Measurements from ENCODE around the gene C1RL.
"Not testable (repeated sequence)": the region's sequence is repeated elsewhere in the genome, so short reads cannot be mapped to it uniquely, and the experiment has no call there.

Gene C1RL

DNA sequence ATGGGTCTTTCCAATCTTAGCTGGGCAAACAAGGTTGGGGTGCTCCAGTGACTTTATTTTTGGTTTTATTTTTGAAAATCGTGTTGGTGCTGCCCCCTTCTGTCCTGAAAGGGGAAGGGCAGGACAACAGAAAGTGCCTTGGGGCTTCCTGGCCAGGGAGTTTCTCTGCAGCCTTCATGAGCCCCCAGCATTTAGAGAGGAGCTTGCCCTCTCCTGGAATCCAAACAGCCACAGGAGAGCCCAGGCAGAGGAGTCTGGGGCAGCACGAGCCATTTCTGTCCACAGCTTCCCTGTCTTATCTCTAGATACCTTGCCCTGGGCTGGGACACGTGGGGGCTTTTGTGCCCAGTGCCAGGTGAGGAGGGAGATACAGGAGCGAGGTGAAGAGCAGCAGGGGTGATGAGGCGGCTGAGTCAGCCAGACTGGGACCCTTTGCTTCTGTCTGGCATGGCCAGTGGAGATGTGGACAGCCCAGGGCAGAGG lies 4.4 kb upstream of the C1RL start:
- DNase-seq: peak; percentile 33 to 45

DNA sequence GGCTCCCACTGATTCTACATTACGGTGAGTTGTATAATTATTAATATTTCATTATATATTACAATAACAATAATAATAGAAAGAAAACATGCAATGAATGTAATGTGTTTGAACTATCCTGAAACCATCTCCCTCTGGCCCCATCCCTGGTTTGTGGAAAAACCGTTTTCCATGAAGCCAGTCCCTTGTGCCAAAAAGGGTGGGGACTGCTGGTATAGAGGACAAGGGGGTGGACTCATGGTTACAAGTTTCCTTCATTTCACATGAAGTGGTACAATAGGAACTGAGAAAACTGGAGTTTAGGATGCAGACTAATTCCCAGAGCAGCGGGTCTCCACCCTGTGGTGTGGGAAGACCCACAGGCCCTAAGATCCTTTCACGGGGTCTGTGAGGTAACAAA lies 3.0 kb upstream of the C1RL start:
- DNase-seq: no peak

DNA sequence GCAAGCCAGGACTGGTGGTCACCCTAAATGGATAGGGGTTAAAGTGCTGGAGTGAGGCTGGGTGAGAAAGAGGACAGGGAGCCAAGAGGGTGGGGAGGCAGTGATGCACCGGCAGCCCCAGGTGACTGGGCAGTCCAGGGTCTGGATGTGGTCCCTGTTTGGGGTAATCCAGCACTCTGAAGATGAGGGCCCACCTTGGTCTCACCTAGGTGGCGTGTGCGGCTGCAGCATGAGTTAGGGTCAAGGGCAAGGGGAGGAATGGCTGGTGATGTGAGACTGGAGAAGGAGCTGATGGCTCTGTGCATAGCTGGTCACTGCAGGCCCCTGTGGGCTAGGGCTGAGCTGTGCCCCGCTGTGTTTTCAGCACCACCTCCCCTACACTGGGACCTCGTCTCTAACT lies 1.6 kb upstream of the C1RL start:
- DNase-seq: no peak

DNA sequence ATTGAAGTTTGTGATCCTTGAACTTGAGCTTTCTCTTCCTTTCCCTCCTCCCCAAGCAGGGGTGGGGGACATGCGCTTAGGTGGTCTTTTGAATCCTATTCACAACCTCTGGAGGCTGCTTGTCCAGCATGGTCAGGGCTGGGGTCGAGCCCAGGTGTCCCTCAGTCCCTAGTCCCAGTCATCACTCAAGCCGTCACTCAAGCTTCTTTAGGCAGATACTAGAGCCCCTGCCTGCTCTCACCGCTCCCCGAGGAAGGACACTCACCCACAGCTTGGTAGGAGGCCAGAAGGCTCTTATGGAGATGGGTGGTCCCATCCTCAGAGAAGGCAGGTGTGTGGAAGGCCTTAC lies 532 bp upstream of the C1RL start:
- no peak for DNase-seq

DNA sequence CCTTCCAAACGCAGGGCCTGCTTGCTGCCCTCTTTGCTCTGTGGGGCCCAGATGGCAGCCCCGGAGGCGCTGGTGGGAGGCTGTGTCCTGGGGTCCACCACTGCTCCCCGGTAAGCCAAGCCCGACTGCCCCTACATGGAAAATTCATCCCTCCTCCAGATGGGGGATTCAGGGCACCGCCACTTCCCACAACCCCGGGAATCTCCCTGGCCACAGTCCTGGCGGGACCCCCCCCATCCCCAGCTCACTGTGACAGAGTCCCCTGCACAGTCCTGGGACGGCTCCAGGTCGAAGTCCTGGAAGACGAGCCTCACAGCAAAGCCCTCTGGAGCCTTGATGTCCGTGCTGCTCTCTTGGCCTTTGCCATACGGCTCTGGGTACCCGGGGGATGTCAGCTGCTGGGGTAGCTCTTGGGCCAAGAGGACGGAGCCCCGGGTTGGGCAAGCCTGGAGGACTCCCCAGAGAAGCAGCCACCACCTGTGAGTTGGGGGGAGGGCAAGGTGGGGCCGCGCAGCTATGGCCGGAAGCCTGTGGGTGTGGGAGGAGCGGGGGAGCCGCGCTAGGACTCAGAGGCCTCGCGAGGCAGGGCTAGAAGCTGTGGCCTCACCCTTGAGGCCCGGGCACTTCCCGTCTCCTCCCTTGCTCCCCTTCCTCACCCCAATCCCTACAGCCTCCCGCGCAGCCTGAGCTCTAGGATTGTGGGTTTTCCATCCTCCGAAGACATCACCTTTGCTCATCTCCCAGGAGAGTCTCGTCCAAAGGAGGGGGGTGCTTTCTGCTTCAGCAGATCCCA lies 815 bp downstream of the C1RL start:
- peak; percentile 65 to 69 for DNase-seq

DNA sequence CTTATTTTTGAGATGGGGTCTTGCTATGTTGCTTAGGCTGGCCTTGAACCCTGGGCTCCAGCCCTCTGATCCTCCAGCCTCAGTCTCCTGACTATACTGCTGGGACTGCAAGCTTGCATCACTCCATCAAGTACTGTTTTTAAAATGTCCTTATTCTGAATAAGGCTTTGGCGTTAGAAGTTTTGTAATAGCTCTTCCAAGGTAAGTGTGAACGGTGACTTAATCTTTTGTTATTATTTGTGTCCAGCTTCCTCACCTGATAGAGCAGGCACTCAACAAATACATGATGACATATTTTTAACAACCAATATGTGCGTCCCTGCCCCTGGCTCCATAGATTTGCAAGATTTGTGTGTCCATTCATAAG lies 1.4 kb downstream of the C1RL start:
- no peak for DNase-seq

DNA sequence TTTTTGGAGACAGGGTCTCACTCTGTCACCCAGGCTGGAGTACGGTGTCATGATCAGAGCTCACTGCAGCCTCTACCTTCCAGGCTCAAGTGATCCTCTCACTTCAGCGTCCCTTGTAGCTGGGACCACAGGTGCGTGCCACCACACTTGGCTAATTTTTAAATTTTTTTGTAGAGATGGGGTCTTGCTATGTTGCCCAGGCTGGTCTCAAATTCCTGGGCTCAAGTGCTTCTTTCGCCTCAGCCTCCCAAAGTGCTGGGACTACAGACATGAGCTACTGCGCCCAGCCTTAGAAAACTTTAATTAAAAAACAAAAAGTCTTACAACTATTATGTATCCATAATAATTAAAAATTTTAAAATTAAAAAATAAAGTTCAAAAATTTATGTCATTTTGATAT lies 1.8 kb downstream of the C1RL start:
- not testable (repeated sequence) for DNase-seq

DNA sequence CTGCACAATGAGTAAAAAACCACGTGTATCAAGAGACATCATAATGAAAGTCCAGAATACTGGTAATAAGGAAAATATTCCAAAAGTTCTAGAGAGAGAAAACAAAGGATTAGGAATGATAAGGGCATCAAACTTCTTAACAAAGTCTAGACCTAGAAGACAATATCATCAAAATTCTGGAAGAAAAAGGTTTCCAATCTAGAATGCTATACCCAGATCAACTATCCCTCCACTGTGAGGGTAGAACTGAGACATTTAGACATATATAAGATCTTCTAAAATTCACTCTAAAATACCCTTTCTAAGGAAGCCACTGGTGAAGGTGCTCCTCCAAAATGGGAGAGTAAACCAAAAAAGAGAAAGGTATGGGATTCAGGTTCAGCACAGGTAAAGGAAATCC lies 2.9 kb downstream of the C1RL start:
- DNase-seq: no peak

DNA sequence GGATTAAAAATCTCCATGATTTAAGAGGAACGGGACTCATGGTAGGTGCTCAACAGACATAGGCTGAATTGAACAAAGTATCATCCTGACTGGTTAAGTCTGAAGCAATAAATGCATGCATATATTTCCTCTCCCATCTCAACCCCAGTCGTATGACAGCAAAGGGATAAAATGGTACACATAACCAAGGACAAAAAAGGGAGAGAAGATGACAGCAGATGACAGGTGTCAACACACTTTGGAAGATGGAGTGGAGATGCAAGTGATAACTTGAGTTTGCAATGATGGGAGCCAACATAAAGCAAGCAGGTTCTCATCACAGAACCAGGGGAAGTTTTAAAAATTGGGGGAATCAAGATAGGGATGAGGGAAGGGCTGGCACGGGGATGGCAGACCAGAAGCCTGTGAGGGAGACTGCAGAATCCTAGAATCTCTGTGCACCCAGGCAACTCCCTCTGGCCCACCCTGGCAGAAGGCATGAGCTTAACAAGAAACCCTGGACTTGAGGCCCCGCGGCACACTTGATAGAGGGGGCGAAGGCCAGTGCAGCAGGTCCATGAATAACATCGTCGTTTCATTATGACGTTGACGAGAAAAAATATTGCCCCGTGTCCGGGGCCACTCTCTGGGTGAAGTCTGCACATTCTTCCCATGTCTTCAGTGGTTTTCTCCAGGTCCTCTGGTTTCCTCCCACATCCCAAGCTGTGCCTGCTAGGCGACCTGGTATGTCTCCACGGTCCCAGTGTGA lies 5.0 kb downstream of the C1RL start:
- DNase-seq: no peak

DNA sequence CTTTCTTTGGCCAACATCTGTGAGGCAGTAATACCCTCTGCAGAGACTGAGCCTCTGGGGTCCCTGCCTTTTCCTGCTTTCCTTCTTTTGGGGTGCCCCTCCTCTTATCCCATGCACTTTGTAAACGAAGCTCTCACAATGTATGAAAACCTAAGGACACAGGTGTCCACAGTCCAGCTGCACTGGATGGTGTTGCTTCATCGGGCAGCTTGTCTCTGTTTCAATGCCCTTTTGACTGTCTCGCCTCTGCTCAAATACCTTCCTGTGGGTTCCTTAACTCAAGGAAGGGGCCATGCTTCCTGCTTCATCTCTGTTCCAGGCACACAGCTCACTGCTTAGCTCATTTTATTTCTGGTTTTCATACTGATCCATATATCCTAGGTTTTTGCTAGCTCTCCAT lies 6.4 kb downstream of the C1RL start:
- no peak for DNase-seq

DNA sequence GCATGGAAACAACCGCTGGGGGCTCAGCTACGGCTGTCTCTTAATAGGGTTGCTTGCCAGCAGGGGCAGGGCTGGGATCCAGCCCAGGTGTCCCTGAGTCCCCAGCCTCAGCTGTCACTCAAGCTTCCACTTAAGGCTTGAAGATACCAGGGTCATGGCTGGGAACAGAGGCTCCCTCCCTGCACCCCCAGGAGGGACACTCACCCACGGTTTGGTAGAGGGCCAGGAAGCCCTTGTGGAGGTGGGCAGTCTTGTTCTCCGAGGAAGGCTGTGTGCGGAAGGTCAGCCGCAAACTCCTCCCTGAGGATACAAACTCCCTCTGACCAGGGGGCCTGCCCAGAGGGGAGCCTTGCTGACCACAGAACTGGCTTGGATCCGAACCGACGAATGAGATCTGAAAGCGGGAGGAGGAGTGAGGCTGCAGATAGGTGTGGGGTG lies 7.3 kb downstream of the C1RL start:
- no peak for DNase-seq

DNA sequence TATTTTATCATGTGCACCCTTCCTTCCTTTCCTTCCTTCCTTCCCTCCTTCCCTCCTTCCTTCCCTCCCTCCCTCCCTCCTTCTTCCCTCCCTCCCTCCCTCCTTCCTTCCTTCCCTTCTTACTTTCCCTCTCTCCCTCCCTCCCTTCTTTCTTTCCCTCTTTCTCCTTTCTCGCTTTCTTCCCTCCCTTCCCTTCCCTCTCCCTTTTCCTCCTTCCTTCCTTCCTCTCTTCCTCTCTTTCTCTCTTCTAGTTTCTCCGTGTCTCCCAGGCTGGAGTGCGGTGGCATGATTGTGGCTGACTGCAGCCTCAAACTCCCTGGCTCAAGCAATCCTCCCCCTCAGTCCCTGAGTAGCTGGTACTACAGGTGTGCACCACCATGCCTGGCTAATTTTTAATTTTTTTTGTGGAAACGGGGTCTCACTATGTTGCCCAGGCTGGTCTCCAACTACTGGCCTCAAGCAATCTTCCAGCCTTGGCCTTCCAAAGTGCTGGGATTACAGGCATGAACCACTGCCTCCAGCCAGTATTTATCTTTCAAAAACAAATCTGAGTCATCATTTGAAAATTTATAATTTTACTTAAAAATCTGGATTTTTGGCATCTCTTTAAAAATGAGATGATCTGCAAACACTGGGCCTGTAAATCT lies 7.8 kb downstream of the C1RL start:
- no peak for DNase-seq

DNA sequence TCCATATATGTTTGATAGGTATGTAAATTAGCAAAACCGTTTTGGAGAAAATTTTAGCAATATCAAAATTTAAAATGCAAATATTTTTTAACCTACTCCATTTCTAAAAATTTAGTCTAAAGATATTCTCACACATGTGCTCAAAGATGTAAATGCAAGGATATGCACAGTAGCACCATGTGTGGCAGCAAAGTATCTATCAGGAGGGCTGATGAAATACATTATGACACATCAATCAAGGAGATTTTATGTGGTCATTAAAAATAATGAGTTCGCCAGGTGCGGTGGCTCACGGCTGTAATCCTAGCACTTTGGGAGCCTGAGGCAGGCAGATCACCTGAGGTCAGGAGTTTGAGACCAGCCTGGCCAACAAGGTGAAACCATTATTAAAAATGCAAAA lies 8.8 kb downstream of the C1RL start:
- DNase-seq: no peak

DNA sequence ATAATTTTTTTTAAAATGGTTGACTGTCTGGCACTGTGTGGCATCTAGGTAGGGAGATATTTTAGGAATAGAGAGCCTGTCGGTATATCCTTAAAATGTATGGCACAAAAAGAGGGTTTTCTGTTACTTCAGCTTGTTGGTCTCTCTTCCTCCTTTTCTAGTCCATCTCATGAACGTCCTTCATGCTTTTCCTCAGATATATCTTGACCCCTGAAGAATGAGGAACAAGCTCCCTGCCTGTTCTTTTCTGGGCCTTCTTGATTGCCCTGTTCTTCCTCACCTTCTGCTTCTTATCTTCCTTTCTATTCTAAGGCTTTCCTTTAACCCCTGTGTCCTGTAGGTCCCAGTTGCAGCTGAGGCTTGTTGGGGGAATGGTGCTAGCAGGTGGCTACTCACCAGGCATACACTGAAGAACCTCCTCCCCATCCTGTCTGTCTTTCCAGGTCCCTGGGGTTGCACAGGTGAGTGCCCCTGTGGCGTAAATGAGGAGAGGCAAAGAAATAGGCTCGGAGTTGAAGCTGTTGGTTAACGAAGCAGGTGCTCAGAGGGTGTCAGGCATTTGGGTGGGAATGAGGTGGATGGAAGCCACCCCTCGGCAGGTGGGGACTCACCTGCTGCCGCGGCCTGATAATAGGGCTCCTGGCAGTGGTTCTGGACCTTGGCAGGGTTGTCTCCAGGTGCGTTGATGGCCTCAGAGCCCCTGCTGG lies 9.6 kb downstream of the C1RL start:
- DNase-seq: no peak

DNA sequence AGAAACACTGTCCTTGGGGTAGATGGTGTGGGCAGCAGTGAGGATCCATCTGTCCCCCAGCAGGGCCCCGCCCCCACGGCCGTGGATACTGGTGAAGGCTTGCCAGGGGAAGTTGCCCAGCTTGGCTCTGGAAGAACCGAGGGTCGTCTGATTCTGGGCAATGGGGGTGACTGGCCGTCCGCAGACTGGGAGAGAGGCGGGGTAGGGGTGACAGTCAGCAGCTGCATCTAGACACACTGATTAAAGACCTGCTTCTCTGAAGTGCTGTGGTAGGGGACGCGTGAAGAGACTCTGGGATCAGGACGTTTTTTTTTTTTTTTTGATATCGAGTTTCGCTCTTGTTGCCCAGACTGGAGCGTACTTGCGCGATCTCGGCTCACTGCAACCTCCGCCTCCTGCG lies 12.0 kb downstream of the C1RL start:
- DNase-seq: no peak

DNA sequence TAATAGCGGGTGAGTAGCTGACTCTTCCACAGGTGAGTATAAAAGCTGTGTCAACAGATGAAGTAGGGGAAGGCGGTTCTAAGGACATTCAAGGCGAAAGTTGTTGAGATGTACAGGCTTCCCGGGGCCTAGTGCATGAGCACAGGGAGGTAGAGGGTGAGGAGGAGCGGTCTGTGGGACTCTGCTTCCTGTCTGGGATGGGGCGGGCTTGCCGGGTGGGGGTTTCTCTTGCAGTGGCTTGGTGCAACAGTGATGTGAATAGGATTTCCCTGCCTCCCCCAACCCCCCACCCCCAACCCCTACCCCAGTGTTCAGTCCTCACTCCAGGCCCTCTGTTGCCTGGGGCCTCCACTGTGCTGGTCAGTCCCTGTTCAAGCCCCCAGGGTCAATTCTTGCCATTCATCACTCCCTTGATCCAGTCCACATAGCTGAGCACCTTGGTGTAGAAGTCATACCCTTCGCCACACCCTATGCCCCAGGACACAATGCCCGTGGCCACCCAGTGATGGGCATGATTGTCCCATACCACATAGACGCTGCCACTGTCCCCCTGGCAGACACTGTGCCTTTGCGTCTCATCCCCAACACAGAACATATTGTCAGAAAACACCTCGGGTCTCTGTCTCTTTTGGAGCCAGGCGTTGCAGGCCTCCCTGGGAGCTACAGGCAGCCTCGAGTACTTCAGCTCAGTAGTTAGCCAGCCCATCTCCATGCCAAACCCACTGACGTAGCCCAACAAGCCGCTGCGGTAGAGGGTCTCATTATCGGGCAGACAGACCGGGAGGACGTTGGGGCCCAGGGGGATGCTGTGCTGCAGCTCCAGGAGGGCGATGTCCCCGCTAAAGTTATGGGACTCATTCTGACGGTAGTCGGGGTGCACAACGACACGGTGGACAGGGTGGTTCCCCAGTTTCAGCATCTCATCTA lies 12.7 kb downstream of the C1RL start:
- no peak for DNase-seq

DNA sequence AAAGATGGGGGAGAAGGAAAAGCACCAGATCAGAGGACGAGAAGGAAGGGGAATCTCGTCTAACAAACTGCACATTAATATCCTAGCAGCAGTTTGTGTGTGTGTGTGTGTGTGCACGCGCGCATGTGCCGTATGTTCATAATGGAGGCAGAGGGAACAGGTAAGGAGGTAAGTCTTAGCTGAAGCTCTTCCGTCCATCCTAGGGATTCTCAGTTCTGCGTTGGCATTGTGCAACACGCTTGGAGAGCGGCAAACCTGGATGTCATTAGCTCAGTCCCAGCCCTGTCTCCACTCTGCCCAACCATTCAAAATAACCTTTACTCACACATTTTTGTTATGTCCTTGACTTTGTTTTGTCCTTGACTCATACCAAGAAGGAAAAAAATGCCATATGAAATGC lies 15.1 kb downstream of the C1RL start:
- DNase-seq: no peak

DNA sequence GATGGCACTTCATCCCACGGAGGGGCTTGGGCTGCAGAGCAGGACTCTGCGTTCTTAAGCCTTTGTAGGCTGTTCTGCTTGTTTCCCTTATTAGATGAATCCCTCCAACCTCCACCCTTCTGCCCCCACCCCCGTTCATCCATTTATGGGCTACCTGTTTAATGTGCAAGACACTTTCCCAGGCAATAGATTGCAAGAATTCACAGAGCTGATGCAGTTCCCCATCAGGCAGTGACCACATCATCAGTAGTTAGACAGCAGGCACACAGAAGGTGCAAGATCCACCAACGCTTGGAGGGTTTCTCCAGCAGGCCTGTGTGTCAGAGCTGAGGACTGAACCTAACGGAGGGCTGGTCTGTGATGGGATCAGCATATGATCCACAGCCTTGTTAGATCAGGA lies 15.5 kb downstream of the C1RL start:
- no peak for DNase-seq

DNA sequence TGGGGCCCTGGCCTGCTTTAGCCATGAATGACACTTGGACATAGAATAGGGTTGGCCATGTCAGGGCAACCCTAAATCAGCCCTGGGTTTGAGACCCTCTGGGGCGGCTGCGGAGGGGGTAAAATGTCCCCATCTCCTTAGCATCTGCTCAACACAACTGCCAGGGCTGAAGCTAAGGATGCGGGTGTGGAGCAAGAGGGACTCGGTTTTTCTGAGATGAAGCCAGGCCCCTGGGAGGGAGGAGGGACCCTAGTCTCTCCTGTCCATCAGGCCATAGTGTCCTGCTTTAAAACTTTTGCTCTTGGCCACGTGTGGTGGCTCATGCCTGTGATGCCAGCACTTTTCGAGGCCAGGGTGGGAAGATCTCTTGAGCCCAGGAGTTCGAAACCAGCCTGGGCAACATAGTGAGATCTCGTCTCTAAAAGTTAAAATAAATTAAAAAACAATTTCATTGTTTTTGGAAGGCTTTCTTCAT lies 16.0 kb downstream of the C1RL start:
- DNase-seq: no peak

DNA sequence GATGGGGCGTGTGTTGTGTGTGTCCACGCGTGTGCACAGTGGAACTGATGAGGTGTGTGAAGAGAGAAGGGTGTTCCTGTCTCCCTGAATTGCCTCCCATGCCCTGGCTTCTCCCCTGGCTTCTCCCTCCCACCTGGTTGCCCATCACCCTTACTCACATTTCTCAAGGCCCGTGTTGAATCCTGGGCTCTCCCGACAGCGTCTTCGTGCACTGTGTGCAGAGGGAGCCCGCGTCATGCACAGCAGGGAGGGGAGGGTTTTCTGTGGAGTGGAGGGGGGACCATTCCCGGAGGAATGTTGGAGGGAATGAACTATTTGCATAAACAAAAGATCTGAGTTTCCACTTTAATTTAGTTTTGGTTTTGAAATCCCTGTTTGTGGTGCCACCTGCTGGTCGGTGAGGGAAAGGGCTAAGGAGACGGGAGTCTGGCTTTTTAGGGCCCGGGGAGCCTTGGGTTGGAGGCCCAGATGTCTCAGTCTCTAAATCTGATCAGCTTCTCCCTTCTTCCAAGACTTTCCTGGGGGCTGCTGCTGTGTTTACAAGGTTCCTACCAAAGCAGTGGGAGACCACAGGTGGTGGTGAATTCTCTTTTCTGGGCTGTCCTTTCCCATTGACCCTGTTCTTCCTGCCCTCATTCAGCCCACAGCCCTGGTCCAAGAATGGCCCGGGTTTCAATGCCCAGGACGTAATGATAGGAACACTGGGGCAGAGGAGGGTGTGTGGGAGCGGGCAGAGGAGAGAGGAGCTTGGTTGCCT lies 16.6 kb downstream of the C1RL start, which contains the start of gene C1R:
Gene C1R, minus strand, starts transcription at position 217 of the 757 bp plus-strand sequence. Its CDS starts 57 bp downstream, at position 160.
- peak; percentile 65 to 71 for DNase-seq

DNA sequence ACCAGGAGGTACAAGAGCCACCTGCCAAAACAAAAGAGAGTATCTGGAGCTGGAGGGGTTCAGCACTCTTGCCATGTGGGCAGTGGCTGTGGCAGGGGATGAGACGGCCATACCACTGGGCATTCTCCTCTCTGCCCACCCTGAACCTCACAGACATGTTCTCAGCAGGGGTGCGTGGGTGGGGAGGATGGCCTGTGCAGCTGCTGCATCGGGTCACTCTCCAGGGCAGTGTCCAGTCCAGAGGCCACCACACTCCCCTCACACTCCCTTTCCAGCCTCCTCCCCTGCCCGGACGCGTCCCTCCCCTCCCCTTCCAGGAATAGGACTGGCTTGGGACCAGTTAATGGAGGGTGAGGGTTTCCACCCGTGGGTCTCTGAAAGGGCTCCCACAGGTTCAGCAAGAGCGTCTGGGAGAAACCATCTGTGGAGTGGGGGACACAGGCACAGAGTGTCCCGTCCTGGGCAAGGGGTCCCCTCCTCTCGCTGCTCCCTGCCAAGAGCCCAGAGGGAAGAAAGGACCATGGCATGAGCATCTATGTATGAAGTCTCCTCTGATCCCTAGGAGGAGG lies 17.3 kb downstream of the C1RL start:
- DNase-seq: no peak
